OCI-LY1 (cell line): Measurements from ENCODE around the gene GRB7.
A peak's percentile ranks its signal among the peaks of the same experiment; 100 is the strongest.

Source experiments
- H2AFZ ChIP-seq: fragments of 200-600 bp; sonication (generic), shearing (Covaris generic); 2 replicates; pipeline ENCODE4 v1.6.0; 2014; ENCODE audit warnings: antibody characterized with exemption, mild to moderate bottlenecking, low read length
- H3F3A ChIP-seq: fragments of 200-600 bp; sonication (generic), shearing (Covaris generic); 2 replicates; pipeline ENCODE4 v1.6.0; 2014; ENCODE audit warnings: mild to moderate bottlenecking, antibody characterized with exemption, low read length, moderate library complexity; ENCODE audit not compliant: insufficient read depth
- H3K27ac ChIP-seq: fragments of 200-600 bp; sonication (generic); 2 replicates; pipeline ENCODE4 v1.5.1; 2014; ENCODE audit warnings: low read length, mixed run types, mild to moderate bottlenecking, low read depth; ENCODE audit not compliant: poor library complexity, severe bottlenecking
- H3K27me3 ChIP-seq: fragments of 200-600 bp; sonication (generic); 2 replicates; pipeline ENCODE4 v1.6.0; 2014; ENCODE audit warnings: antibody characterized with exemption, mild to moderate bottlenecking, low read length, moderate library complexity; ENCODE audit not compliant: insufficient read depth
- H3K36me3 ChIP-seq: fragments of 200-600 bp; sonication (generic); 2 replicates; pipeline ENCODE4 v1.6.1; 2014; ENCODE audit warnings: mild to moderate bottlenecking, antibody characterized with exemption, low read length, moderate library complexity, mixed read lengths; ENCODE audit not compliant: insufficient read depth
- H3K4me1 ChIP-seq: fragments of 200-600 bp; sonication (generic); 2 replicates; pipeline ENCODE4 v1.5.1; 2014; ENCODE audit warnings: mild to moderate bottlenecking, low read length, moderate library complexity; ENCODE audit not compliant: insufficient read depth, severe bottlenecking
- H3K4me2 ChIP-seq: fragments of 200-600 bp; sonication (generic), shearing (Covaris generic); 2 replicates; pipeline ENCODE4 v1.6.1; 2014; ENCODE audit warnings: low read length
- H3K4me3 ChIP-seq: fragments of 200-600 bp; sonication (generic); 2 replicates; pipeline ENCODE4 v1.5.1; 2014; ENCODE audit warnings: low read length, low read depth, mild to moderate bottlenecking, mixed read lengths; ENCODE audit not compliant: poor library complexity, severe bottlenecking
- H3K79me2 ChIP-seq: fragments of 200-600 bp; shearing (Covaris generic); 2 replicates; pipeline ENCODE4 v1.6.1; 2016; ENCODE audit warnings: mixed run types, low read length, mixed read lengths; ENCODE audit not compliant: insufficient read depth
- H3K9ac ChIP-seq: fragments of 200-600 bp; sonication (generic), shearing (Covaris generic); 2 replicates; pipeline ENCODE4 v1.6.1; 2014; ENCODE audit warnings: mild to moderate bottlenecking, low read length, mixed read lengths
- H3K9me2 ChIP-seq: fragments of 200-600 bp; sonication (generic), shearing (Covaris generic); 2 replicates; pipeline ENCODE4 v1.6.1; 2014; ENCODE audit warnings: low read depth, mild to moderate bottlenecking, low read length, mixed read lengths
- H3K9me3 ChIP-seq: fragments of 200-600 bp; shearing (Covaris generic); 2 replicates; pipeline ENCODE4 v1.6.1; 2014; ENCODE audit warnings: low read length, mixed read lengths
- H4K20me1 ChIP-seq: fragments of 200-600 bp; sonication (generic), shearing (Covaris generic); 2 replicates; pipeline ENCODE4 v1.6.0; 2016; ENCODE audit warnings: mild to moderate bottlenecking, low read length; ENCODE audit not compliant: insufficient read depth
- CTCF ChIP-seq: fragments of 200-600 bp; sonication (generic), shearing (Covaris generic); IDR thresholded peaks from 2 replicates; pipeline ENCODE4 v1.5.1; 2017; ENCODE audit warnings: mild to moderate bottlenecking, antibody characterized with exemption, low read length, moderate library complexity, mixed read lengths
- EZH2 ChIP-seq: fragments of 200-600 bp; sonication (generic), shearing (Covaris generic); IDR thresholded peaks from 2 replicates; pipeline ENCODE4 v1.8.0; 2017; ENCODE audit warnings: borderline replicate concordance, mixed run types, mild to moderate bottlenecking, antibody characterized with exemption, low read length, moderate library complexity, mixed read lengths

Gene GRB7

DNA sequence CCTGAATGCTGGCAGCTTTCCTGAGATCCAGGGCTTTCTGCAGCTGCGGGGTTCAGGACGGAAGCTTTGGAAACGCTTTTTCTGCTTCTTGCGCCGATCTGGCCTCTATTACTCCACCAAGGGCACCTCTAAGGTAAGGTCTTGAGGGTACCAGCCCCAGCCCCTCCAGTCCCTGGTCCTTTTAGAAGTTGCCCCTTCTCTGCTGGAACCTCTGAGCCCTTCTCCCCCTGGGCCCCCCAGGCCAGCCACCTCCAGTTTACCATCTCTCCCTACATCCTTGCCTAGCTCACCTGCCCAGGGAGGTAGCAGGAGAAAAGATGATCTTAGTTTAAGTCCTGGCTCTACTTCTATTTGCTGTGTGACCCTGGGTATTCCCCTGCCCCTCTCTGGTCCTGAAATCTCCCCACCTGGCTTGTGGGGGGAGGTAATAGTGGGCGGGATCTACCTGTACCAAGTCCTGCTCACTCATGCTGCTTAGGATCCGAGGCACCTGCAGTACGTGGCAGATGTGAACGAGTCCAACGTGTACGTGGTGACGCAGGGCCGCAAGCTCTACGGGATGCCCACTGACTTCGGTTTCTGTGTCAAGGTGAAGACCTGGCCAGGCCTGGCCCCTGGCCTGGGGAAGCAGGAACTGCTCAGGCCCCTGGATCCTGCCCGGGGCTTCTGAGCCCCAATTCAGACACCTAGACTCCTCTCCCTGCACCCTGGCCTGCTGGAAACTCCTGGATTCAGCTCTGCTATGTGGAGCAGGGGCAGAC is 6.5 kb downstream of the GRB7 start:
- Histone ChIP-seq H3K9ac (no peak overlapping the region), H3K36me3 (no peaks in the 10 kb centered on the region), H3K9me2 (no peaks in the 10 kb centered on the region), H3F3A (no peaks in the 10 kb centered on the region), H3K4me2 (no peak overlapping the region), H3K4me3 (no peak overlapping the region), H3K9me3 (no peaks in the 10 kb centered on the region), H3K79me2 (no peaks in the 10 kb centered on the region), H2AFZ (no peak overlapping the region), H3K27ac (no peak overlapping the region), H4K20me1 (no peaks in the 10 kb centered on the region), H3K27me3 (no peaks in the 10 kb centered on the region), H3K4me1 (peaks cover 11% of the 10 kb centered on the region)
- TF ChIP-seq EZH2 (no peak), CTCF (no peak)

GRCh38 chr17:39744836-39745215 is 7.1 kb downstream of the GRB7 start:
- Histone ChIP-seq H3K4me1 (peaks cover 5% of the 10 kb centered on the region), H3K27ac (no peak overlapping the region), H3K9ac (no peak overlapping the region), H2AFZ (no peak overlapping the region), H3K9me2 (no peaks in the 10 kb centered on the region), H3F3A (no peaks in the 10 kb centered on the region), H3K27me3 (no peaks in the 10 kb centered on the region), H3K79me2 (no peaks in the 10 kb centered on the region), H3K36me3 (no peaks in the 10 kb centered on the region; the same call in 1 of the 2 replicates), H4K20me1 (no peaks in the 10 kb centered on the region), H3K4me2 (no peak overlapping the region), H3K9me3 (no peaks in the 10 kb centered on the region), H3K4me3 (no peak overlapping the region)
- TF ChIP-seq EZH2: no peak
- 0 out of 2 replicates have a peak, but pooled peaks have one; percentile 13 for TF ChIP-seq CTCF

- Histone ChIP-seq H3K4me3 (no peak overlapping the region), H3K79me2 (no peaks in the 10 kb centered on the region), H4K20me1 (no peaks in the 10 kb centered on the region), H3K9ac (no peak overlapping the region), H3K9me2 (no peaks in the 10 kb centered on the region), H3K9me3 (no peaks in the 10 kb centered on the region), H3K4me2 (no peak overlapping the region), H3K27ac (no peak overlapping the region), H3F3A (no peaks in the 10 kb centered on the region), H3K27me3 (no peaks in the 10 kb centered on the region), H3K4me1 (no peaks in the 10 kb centered on the region), H2AFZ (no peak overlapping the region), H3K36me3 (no peaks in the 10 kb centered on the region; the same call in 1 of the 2 replicates)
- TF ChIP-seq EZH2 (no peak), CTCF (no peak)
These were observed 7.8 kb downstream of the GRB7 start for GRCh38 chr17:39745335-39746144.
